ENCODE results near the gene CCSER1. TPM values are rescaled to one million over a fixed set of nuclear protein-coding genes. Genes with fewer than 3 reads are reported as not detected.

CCSER1 gene
- total and polyA plus RNA-seq, 10 donors: 1.3 to 30.4 (median 20.4) TPM

GRCh38 chr4:90769251-90769650 is 642.1 kb downstream of the CCSER1 start:
- H3K27me3 ChIP-seq (replicated peaks in 1 of 7): no peaks in the 10 kb centered on the region
- 52 to 76% (median 64%) methylated on average over 1 of the region's 1 CpG for WGBS, 5 donors
- no peaks in the 10 kb centered on the region for H3K36me3 ChIP-seq
- no peak overlapping the region for H3K4me3 ChIP-seq
- TF ChIP-seq POLR2AphosphoS5 (IDR thresholded peaks at IDR 0.05) (no peak), POLR2A (IDR thresholded peaks at IDR 0.05) (no peak), CTCF (IDR thresholded peaks at IDR 0.05 in 8 of 11, conservative IDR thresholded peaks at IDR 0.05 in 3 of 11) (no peak)
- H3K4me1 ChIP-seq: no peaks in the 10 kb centered on the region
- intact Hi-C loops (cut with DNase I; ENCODE audit: low total_unique reads): no loop called here
- DNase-seq: no peak
- no peaks in the 10 kb centered on the region for H3K9me3 ChIP-seq
- no peak overlapping the region for H3K27ac ChIP-seq

- Histone ChIP-seq H3K27me3 (replicated peaks in 1 of 7) (no peaks in the 10 kb centered on the region), H3K36me3 (no peaks in the 10 kb centered on the region), H3K4me1 (no peaks in the 10 kb centered on the region), H3K9me3 (peaks cover 0 to 5% (median 0%) of the 10 kb centered on the region in 8 donors), H3K27ac (no peak overlapping the region), H3K4me3 (no peak overlapping the region)
- no peak for DNase-seq
- 89 to 100% (median 93%) methylated on average over 1 of the region's 1 CpG for WGBS, 5 donors
- TF ChIP-seq POLR2AphosphoS5 (IDR thresholded peaks at IDR 0.05) (no peak), POLR2A (IDR thresholded peaks at IDR 0.05) (no peak), CTCF (IDR thresholded peaks at IDR 0.05 in 8 of 11, conservative IDR thresholded peaks at IDR 0.05 in 3 of 11) (no peak)
- intact Hi-C loops (cut with DNase I; ENCODE audit: low total_unique reads): no loop called here
Observed at GRCh38 chr4:90780193-90780592, 653.0 kb downstream of the CCSER1 start.

- H3K27me3 ChIP-seq (replicated peaks in 1 of 7): no peaks in the 10 kb centered on the region
- intact Hi-C loops (cut with DNase I; ENCODE audit: low total_unique reads): no loop called here
- no peaks in the 10 kb centered on the region for H3K36me3 ChIP-seq
- H3K4me3 ChIP-seq: no peak overlapping the region
- H3K4me1 ChIP-seq: no peaks in the 10 kb centered on the region
- peaks cover 0 to 5% (median 0%) of the 10 kb centered on the region in 8 donors for H3K9me3 ChIP-seq
- TF ChIP-seq POLR2AphosphoS5 (IDR thresholded peaks at IDR 0.05): no peak
- no peak for TF ChIP-seq CTCF (IDR thresholded peaks at IDR 0.05 in 8 of 11, conservative IDR thresholded peaks at IDR 0.05 in 3 of 11)
- no peak for TF ChIP-seq POLR2A (IDR thresholded peaks at IDR 0.05)
- H3K27ac ChIP-seq: no peak overlapping the region
- no peak for DNase-seq
- 92 to 98% (median 97%) methylated on average over 1 of the region's 1 CpG for WGBS, 5 donors
Observed at GRCh38 chr4:90786602-90787001, 659.4 kb downstream of the CCSER1 start.

- H3K4me3 ChIP-seq: no peak overlapping the region
- no peaks in the 10 kb centered on the region for H3K4me1 ChIP-seq
- H3K27ac ChIP-seq: no peak overlapping the region
- no peak for DNase-seq
- WGBS, 5 donors: 48 to 67% (median 56%) methylated on average over 2 of the region's 2 CpGs
- TF ChIP-seq POLR2AphosphoS5 (IDR thresholded peaks at IDR 0.05) (no peak), POLR2A (IDR thresholded peaks at IDR 0.05) (no peak)
- peaks cover 0 to 24% (median 12%) of the 10 kb centered on the region in 8 donors for H3K9me3 ChIP-seq
- intact Hi-C loops (cut with DNase I; ENCODE audit: low total_unique reads): no loop called here
- H3K36me3 ChIP-seq: no peaks in the 10 kb centered on the region
- no peaks in the 10 kb centered on the region for H3K27me3 ChIP-seq (replicated peaks in 1 of 7)
Observed at GRCh38 chr4:90792696-90793095, 665.5 kb downstream of the CCSER1 start.

GRCh38 chr4:90798948-90799347 is 671.8 kb downstream of the CCSER1 start:
- Histone ChIP-seq H3K4me1 (no peaks in the 10 kb centered on the region), H3K36me3 (no peaks in the 10 kb centered on the region), H3K4me3 (no peak overlapping the region), H3K9me3 (peaks cover 0 to 41% (median 22%) of the 10 kb centered on the region in 8 donors), H3K27ac (no peak overlapping the region), H3K27me3 (replicated peaks in 1 of 7) (no peaks in the 10 kb centered on the region)
- TF ChIP-seq POLR2A (IDR thresholded peaks at IDR 0.05) (no peak), POLR2AphosphoS5 (IDR thresholded peaks at IDR 0.05) (no peak), CTCF (IDR thresholded peaks at IDR 0.05 in 8 of 11, conservative IDR thresholded peaks at IDR 0.05 in 3 of 11) (no peak)
- intact Hi-C loops (cut with DNase I; ENCODE audit: low total_unique reads): no loop called here
- no peak for DNase-seq
- 76 to 93% (median 89%) methylated on average over 6 of the region's 6 CpGs for WGBS, 5 donors
